K562 (cell line): ENCODE data around the gene ACRBP. TPM values are rescaled to one million over a fixed set of nuclear protein-coding genes. Genes with fewer than 3 reads are reported as not detected.

Experiments used
- BCOR ChIP-seq: fragments of 450-650 bp; IDR thresholded peaks from 2 replicates; pipeline ENCODE4 v1.6.1; 2016
- CBX5 ChIP-seq: IDR thresholded peaks from 2 replicates; pipeline ENCODE4 v1.6.1; 2014; ENCODE audit warnings: low read depth, borderline replicate concordance
- GATAD2A ChIP-seq: fragments of 450-650 bp; IDR thresholded peaks from 2 replicates; pipeline ENCODE4 v1.6.1; 2017
- KDM5B ChIP-seq: fragments of 200-600 bp; sonication (generic); IDR thresholded peaks from 2 replicates; pipeline ENCODE4 v1.6.1; 2012; ENCODE audit warnings: low read depth, mild to moderate bottlenecking, moderate library complexity, low read length, control low read depth, inconsistent platforms; ENCODE audit not compliant: insufficient replicate concordance
- KLF13 ChIP-seq: fragments of 450-650 bp; IDR thresholded peaks from 2 replicates; pipeline ENCODE4 v1.6.1; 2016; ENCODE audit warnings: missing genetic modification characterization, low read depth, mild to moderate bottlenecking, missing compliant biosample characterization, moderate library complexity, borderline replicate concordance
- KLF16 ChIP-seq: IDR thresholded peaks from 2 replicates; pipeline ENCODE4 v1.6.1; 2016; ENCODE audit warnings: antibody characterized with exemption
- MTA3 ChIP-seq: fragments of 450-650 bp; formaldehyde crosslinking; IDR thresholded peaks from 2 replicates; pipeline ENCODE4 v1.6.1; 2017; ENCODE audit warnings: mild to moderate bottlenecking, borderline replicate concordance
- SIN3B ChIP-seq: fragments of 450-650 bp; IDR thresholded peaks from 2 replicates; pipeline ENCODE4 v1.6.1; 2017; ENCODE audit warnings: low read depth, mild to moderate bottlenecking, moderate library complexity
- SMAD4 ChIP-seq: fragments of 250-450 bp; sonication (Bioruptor Pico); conservative IDR thresholded peaks from 2 replicates; pipeline ENCODE4 v1.8.0; 2021; ENCODE audit warnings: inconsistent platforms, mild to moderate bottlenecking, moderate library complexity
- TARDBP ChIP-seq: fragments of 450-650 bp; IDR thresholded peaks from 2 replicates; pipeline ENCODE4 v1.6.1; 2016
- TCF7 ChIP-seq: sonication (generic); IDR thresholded peaks from 2 replicates; pipeline ENCODE4 v1.6.1; 2016; ENCODE audit warnings: antibody characterized with exemption, borderline replicate concordance
- TEAD1 ChIP-seq, 2 experiments: fragments of 450-650 bp in 1 of 2; sonication (generic) in 1 of 2; formaldehyde crosslinking; IDR thresholded peaks; 2 replicates each; pipeline versions ENCODE4 v1.4.0 to v1.8.0; 2020 to 2022; ENCODE audit warnings: mild to moderate bottlenecking in 2 of 2, missing genetic modification reagents in 1 of 2
- ZNF644 ChIP-seq: fragments of 200-800 bp; sonication (Bioruptor generic); IDR thresholded peaks from 2 replicates; pipeline ENCODE4 v1.6.1; 2016; ENCODE audit warnings: low read depth, missing genetic modification characterization, missing compliant biosample characterization
- polyA plus RNA-seq, 8 experiments: library from polyadenylated mRNA; depleted of rRNA in 4 of 8; stranded (reverse) in 5 of 8; unstranded in 3 of 8; fragments of >200 nt; fragmentation: Nextera tagmentation in 2 of 8; fragmentation: Illumina TruSeq in 1 of 8; extraction: Ambion mirVana in 2 of 8; extraction: Trizol in 1 of 8; gene quantifications; 2 replicates each; pipeline versions ENCODE4 v1.2.1 to v1.2.3, GENCODE V29; 2011 to 2014; ENCODE audit warnings: inconsistent platforms in 1 of 8, missing spikeins in 1 of 8
- total RNA-seq, 7 experiments: library from RNA; depleted of rRNA in 6 of 7; stranded (reverse); fragments of >200 nt in 6 of 7; fragmentation: Illumina TruSeq in 2 of 7; extraction: Trizol in 2 of 7; gene quantifications; 2 replicates each; pipeline versions ENCODE4 v1.2.1 to v1.2.3, GENCODE V29; 2011 to 2021; ENCODE audit warnings: low replicate concordance in 1 of 7
- TF ChIP-seq, protein P1 (sequence below): fragments of 200-800 bp; sonication (Bioruptor generic); IDR thresholded peaks from 2 replicates; pipeline ENCODE4 v1.6.1; 2017; ENCODE audit warnings: missing genetic modification characterization, missing compliant biosample characterization
- TF ChIP-seq, protein P2 (sequence below): sonication (generic); formaldehyde crosslinking; IDR thresholded peaks from 2 replicates; pipeline ENCODE4 v1.8.1; 2023; ENCODE audit warnings: mild to moderate bottlenecking, missing genetic modification reagents
- TF ChIP-seq, protein P3 (sequence below): fragments of 250-450 bp; sonication (Bioruptor Pico); IDR thresholded peaks from 2 replicates; pipeline ENCODE4 v1.4.0; 2020; ENCODE audit warnings: mild to moderate bottlenecking, moderate library complexity
- TF ChIP-seq, protein P4 (sequence below): fragments of 450-650 bp; IDR thresholded peaks from 2 replicates; pipeline ENCODE4 v1.6.1; 2017; ENCODE audit warnings: mild to moderate bottlenecking, moderate library complexity
- TF ChIP-seq, protein P5 (sequence below): fragments of 450-650 bp; formaldehyde crosslinking; IDR thresholded peaks from 2 replicates; pipeline ENCODE4 v1.4.0; 2020; ENCODE audit warnings: mild to moderate bottlenecking, moderate library complexity
- TF ChIP-seq, protein P6 (sequence below): conservative IDR thresholded peaks from 2 replicates; pipeline ENCODE4 v1.6.1; 2011; ENCODE audit warnings: low read depth, mild to moderate bottlenecking, low read length; ENCODE audit not compliant: control insufficient read depth

ACRBP gene
- total and polyA plus RNA-seq, 9 of the 15 experiments (the other 6 are each of a cell fraction or from before 2014, with no cell fraction given), result 3.1 to 31.8 (median 8.4) TPM

DNA sequence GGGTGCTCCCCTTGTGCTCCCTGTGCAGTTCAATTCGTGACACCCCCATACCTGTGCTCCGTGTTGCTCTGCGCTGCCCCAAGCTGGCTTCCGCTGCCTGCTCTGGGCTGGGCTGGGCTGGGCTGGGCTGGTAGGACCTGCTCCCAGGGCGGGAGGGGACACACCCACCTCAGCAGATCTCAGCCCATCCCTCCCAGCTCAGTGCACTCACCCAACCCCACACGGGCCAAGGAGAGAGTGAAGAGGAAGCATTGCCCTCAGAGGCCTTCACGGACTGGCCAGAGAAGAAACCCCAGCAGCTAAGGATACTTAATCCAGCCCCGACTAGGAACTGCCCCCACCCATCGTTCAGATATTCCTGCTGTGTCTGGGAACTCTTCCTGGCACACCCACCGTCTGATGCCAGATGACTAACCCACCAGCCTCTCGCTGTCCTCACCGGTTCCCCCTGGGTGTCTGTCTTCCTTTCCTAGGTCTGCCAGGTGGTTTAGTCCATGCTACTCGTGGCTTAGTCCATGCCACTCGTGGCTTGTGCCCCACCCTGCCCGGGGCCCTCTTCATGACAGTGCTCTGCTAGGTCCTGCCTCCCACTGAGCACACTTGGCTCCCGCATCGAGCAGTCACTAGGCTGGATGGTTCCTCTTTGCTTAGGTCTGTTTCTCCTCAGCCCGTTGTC, 11.2 kb downstream of the ACRBP start, which contains the start of gene LPAR5 (continued):
- TF ChIP-seq, protein P1, sequence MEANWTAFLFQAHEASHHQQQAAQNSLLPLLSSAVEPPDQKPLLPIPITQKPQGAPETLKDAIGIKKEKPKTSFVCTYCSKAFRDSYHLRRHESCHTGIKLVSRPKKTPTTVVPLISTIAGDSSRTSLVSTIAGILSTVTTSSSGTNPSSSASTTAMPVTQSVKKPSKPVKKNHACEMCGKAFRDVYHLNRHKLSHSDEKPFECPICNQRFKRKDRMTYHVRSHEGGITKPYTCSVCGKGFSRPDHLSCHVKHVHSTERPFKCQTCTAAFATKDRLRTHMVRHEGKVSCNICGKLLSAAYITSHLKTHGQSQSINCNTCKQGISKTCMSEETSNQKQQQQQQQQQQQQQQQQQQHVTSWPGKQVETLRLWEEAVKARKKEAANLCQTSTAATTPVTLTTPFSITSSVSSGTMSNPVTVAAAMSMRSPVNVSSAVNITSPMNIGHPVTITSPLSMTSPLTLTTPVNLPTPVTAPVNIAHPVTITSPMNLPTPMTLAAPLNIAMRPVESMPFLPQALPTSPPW (CRISPR knock-in tag), result peak; percentile 56; the same call in 1 of the 2 replicates
- TF ChIP-seq, protein P2, sequence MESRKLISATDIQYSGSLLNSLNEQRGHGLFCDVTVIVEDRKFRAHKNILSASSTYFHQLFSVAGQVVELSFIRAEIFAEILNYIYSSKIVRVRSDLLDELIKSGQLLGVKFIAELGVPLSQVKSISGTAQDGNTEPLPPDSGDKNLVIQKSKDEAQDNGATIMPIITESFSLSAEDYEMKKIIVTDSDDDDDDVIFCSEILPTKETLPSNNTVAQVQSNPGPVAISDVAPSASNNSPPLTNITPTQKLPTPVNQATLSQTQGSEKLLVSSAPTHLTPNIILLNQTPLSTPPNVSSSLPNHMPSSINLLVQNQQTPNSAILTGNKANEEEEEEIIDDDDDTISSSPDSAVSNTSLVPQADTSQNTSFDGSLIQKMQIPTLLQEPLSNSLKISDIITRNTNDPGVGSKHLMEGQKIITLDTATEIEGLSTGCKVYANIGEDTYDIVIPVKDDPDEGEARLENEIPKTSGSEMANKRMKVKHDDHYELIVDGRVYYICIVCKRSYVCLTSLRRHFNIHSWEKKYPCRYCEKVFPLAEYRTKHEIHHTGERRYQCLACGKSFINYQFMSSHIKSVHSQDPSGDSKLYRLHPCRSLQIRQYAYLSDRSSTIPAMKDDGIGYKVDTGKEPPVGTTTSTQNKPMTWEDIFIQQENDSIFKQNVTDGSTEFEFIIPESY (CRISPR knock-in tag), result no peak
- TF ChIP-seq TEAD1 (CRISPR knock-in tag; IDR thresholded peaks at IDR 0.05), result no peak
- TF ChIP-seq GATAD2A, result peak; percentile 73; the same call in 1 of the 2 replicates
- TF ChIP-seq SMAD4 (CRISPR knock-in tag), result peak; percentile 52
- TF ChIP-seq, protein P3, sequence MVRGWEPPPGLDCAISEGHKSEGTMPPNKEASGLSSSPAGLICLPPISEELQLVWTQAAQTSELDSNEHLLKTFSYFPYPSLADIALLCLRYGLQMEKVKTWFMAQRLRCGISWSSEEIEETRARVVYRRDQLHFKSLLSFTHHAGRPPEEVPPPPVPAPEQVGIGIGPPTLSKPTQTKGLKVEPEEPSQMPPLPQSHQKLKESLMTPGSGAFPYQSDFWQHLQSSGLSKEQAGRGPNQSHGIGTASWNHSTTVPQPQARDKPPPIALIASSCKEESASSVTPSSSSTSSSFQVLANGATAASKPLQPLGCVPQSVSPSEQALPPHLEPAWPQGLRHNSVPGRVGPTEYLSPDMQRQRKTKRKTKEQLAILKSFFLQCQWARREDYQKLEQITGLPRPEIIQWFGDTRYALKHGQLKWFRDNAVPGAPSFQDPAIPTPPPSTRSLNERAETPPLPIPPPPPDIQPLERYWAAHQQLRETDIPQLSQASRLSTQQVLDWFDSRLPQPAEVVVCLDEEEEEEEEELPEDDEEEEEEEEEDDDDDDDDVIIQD, result no peak
- no peak for TF ChIP-seq SIN3B
- peak; percentile 22; the same call in 1 of the 2 replicates for TF ChIP-seq BCOR
- TF ChIP-seq, protein P4, sequence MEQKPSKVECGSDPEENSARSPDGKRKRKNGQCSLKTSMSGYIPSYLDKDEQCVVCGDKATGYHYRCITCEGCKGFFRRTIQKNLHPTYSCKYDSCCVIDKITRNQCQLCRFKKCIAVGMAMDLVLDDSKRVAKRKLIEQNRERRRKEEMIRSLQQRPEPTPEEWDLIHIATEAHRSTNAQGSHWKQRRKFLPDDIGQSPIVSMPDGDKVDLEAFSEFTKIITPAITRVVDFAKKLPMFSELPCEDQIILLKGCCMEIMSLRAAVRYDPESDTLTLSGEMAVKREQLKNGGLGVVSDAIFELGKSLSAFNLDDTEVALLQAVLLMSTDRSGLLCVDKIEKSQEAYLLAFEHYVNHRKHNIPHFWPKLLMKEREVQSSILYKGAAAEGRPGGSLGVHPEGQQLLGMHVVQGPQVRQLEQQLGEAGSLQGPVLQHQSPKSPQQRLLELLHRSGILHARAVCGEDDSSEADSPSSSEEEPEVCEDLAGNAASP, result no peak
- peak; percentile 91 for TF ChIP-seq KLF16
- TF ChIP-seq ZNF644, result no peak
- TF ChIP-seq KDM5B, result peak; percentile 30
- TF ChIP-seq MTA3, result no peak; the same call in 1 of the 2 replicates
- peak; percentile 77; the same call in 1 of the 2 replicates for TF ChIP-seq KLF13 (tag)
- TF ChIP-seq, protein P5, sequence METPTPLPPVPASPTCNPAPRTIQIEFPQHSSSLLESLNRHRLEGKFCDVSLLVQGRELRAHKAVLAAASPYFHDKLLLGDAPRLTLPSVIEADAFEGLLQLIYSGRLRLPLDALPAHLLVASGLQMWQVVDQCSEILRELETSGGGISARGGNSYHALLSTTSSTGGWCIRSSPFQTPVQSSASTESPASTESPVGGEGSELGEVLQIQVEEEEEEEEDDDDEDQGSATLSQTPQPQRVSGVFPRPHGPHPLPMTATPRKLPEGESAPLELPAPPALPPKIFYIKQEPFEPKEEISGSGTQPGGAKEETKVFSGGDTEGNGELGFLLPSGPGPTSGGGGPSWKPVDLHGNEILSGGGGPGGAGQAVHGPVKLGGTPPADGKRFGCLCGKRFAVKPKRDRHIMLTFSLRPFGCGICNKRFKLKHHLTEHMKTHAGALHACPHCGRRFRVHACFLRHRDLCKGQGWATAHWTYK (CRISPR knock-in tag), result no peak
- TF ChIP-seq TARDBP, result no peak
- TF ChIP-seq, protein P6, sequence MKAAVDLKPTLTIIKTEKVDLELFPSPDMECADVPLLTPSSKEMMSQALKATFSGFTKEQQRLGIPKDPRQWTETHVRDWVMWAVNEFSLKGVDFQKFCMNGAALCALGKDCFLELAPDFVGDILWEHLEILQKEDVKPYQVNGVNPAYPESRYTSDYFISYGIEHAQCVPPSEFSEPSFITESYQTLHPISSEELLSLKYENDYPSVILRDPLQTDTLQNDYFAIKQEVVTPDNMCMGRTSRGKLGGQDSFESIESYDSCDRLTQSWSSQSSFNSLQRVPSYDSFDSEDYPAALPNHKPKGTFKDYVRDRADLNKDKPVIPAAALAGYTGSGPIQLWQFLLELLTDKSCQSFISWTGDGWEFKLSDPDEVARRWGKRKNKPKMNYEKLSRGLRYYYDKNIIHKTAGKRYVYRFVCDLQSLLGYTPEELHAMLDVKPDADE, result 0 out of 2 replicates have a peak, but pooled peaks have one; percentile 7
- TF ChIP-seq TCF7, result 0 out of 2 replicates have a peak, but pooled peaks have one; percentile 32
- no peak for TF ChIP-seq CBX5
